ES-I3 (cell line): ENCODE data around the gene GINS1.
"Not testable (repeated sequence)": the region's sequence is repeated elsewhere in the genome, so short reads cannot be mapped to it uniquely, and the experiment has no call there.

Source experiments
- H3K36me3 ChIP-seq: 2 replicates; pipeline ENCODE4 v1.6.1; 2013; ENCODE audit warnings: mild to moderate bottlenecking, low read length, control low read depth, moderate library complexity; ENCODE audit not compliant: insufficient read depth
- H3K4me1 ChIP-seq: 2 replicates; pipeline ENCODE4 v1.6.1; 2013; ENCODE audit warnings: mild to moderate bottlenecking, control low read depth, low read length; ENCODE audit not compliant: insufficient read depth
- H3K9ac ChIP-seq: 2 replicates; pipeline ENCODE4 v1.6.1; 2013; ENCODE audit warnings: low read depth, mild to moderate bottlenecking, low read length, moderate library complexity
- H3K9me3 ChIP-seq: 2 replicates; pipeline ENCODE4 v1.6.1; 2013; ENCODE audit warnings: mild to moderate bottlenecking, low read length, moderate library complexity; ENCODE audit not compliant: control insufficient read depth, insufficient read depth

Gene GINS1

GRCh38 chr20:25399037-25399430 lies 8.4 kb upstream of the GINS1 start:
- H3K36me3 ChIP-seq, result no peaks in the 10 kb centered on the region
- 0 out of 2 replicates have a peak, but pooled peaks cover 13% of the 10 kb centered on the region for H3K4me1 ChIP-seq
- H3K9ac ChIP-seq, result no peak overlapping the region
- H3K9me3 ChIP-seq, result peaks cover 8% of the 10 kb centered on the region; the same call in 1 of the 2 replicates

- H3K9me3 ChIP-seq, H3K9ac ChIP-seq, H3K36me3 ChIP-seq: not testable (repeated sequence)
- 0 out of 2 replicates have a peak, but pooled peaks cover 13% of the 10 kb centered on the region for H3K4me1 ChIP-seq
Measured at GRCh38 chr20:25400291-25400732, 7.2 kb upstream of the GINS1 start.

- peaks cover 8% of the 10 kb centered on the region; the same call in 1 of the 2 replicates for H3K9me3 ChIP-seq
- 0 out of 2 replicates have a peak, but pooled peaks cover 13% of the 10 kb centered on the region for H3K4me1 ChIP-seq
- no peaks in the 10 kb centered on the region for H3K36me3 ChIP-seq
- no peak overlapping the region for H3K9ac ChIP-seq
Measured at GRCh38 chr20:25402583-25402982, 4.9 kb upstream of the GINS1 start.

- H3K9me3 ChIP-seq, result 0 out of 2 replicates have a peak, but pooled peaks cover 3% of the 10 kb centered on the region
- peak overlapping the region; percentile 77 for H3K9ac ChIP-seq
- no peaks in the 10 kb centered on the region for H3K36me3 ChIP-seq
- no peaks in the 10 kb centered on the region for H3K4me1 ChIP-seq
Measured at GRCh38 chr20:25408170-25408547, 686 bp downstream of the GINS1 start.

DNA sequence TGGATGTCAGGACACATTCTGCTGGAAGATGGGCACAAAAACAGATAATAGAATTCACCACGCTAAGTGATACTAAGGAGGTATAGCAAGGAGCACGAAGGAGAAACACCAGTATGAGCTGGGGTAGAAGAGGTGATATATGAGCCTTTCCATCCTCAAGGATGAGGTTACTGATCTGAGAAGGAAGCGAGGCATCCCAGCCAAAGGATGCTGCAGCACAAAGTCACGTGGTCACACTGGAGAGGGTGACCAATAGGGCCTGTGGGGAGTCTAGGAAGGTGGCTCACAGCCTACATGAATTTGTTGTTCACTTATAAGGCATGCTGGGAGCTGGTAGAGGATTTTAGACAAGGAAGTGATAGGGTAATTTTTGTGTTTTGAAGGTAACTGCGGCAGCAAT lies 1.4 kb downstream of the GINS1 start:
- Histone ChIP-seq H3K9ac (peak overlapping the region; percentile 77; the same call in 1 of the 2 replicates), H3K4me1 (no peaks in the 10 kb centered on the region)

GRCh38 chr20:25418776-25419175 lies 11.3 kb downstream of the GINS1 start:
- no peaks in the 10 kb centered on the region for H3K4me1 ChIP-seq
- H3K36me3 ChIP-seq, result peaks cover 45% of the 10 kb centered on the region
- no peaks in the 10 kb centered on the region for H3K9me3 ChIP-seq
- no peak overlapping the region for H3K9ac ChIP-seq

More for the DNA sequence above, 1.4 kb downstream of the GINS1 start:
- no peaks in the 10 kb centered on the region for H3K36me3 ChIP-seq
- no peaks in the 10 kb centered on the region for H3K9me3 ChIP-seq

- H3K4me1 ChIP-seq, result no peaks in the 10 kb centered on the region
- no peak overlapping the region for H3K9ac ChIP-seq
- peaks cover 34% of the 10 kb centered on the region for H3K36me3 ChIP-seq
- H3K9me3 ChIP-seq, result no peaks in the 10 kb centered on the region
Measured at GRCh38 chr20:25421102-25421501, 13.6 kb downstream of the GINS1 start.

DNA sequence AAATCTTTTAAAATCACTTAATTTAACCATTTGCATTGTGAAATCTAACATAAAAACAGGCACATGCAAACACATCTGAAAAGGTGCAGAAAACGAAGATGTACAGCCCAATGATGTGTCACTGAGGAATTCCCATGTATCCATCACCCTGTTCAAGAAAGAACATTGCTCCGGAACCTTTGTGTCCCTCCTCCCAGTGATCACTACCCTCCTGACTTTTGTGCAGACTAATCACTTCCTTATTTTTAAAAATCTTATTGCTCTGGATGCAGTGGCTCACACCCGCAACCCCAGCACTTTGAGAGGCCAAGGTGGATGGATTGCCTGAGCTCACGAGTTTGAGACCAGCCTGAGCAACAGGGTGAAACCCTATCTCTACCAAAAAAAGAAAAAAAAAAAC lies 14.6 kb downstream of the GINS1 start:
- H3K9me3 ChIP-seq, result no peaks in the 10 kb centered on the region
- H3K36me3 ChIP-seq, result peaks cover 33% of the 10 kb centered on the region
- no peaks in the 10 kb centered on the region for H3K4me1 ChIP-seq
- H3K9ac ChIP-seq, result no peak overlapping the region

DNA sequence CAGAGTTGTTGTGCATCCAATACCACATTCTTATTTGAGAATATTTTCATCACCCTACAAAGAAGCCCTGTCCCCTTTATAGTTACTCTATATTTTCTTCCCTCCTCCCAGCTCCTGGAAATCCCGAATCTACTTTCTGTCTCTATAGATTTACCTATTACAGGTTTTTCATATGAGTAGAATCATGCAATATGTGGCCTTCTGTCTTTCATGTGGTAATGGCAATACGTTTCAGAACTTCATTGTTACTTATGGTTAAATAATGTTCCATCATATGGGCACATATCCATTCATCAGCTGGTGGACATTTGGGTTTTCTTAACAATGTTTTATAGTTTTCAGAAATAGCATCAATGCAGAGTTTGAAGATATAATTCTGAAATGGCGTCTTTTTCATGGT lies 17.1 kb downstream of the GINS1 start:
- Histone ChIP-seq H3K36me3 (peaks cover 27% of the 10 kb centered on the region), H3K9ac (no peak overlapping the region)

GRCh38 chr20:25437153-25437581 lies 29.7 kb downstream of the GINS1 start:
- Histone ChIP-seq H3K4me1 (peaks cover 13% of the 10 kb centered on the region), H3K36me3 (peaks cover 11% of the 10 kb centered on the region), H3K9ac (no peak overlapping the region), H3K9me3 (no peaks in the 10 kb centered on the region)

More for the DNA sequence above, 17.1 kb downstream of the GINS1 start:
- no peaks in the 10 kb centered on the region for H3K9me3 ChIP-seq
- H3K4me1 ChIP-seq, result no peaks in the 10 kb centered on the region

DNA sequence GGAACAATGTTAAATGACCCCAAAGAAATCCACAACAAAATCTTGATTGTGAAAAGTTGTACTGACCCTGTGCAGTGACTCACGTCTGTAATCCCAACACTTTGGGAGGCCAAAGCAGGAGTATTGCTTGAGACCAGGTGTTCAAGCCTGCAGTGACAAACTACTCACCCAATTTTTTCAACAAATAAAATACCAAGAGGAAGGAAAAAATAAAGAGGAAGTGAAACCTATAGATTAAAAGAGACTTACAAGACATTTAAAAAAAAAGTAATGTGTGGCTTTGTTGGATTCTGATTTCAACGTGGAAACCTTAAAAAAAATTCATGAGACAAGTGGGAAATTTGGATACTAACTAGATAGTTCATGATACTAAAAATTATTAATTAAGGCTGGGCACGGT lies 31.9 kb downstream of the GINS1 start:
- Histone ChIP-seq H3K4me1 (peaks cover 13% of the 10 kb centered on the region), H3K9me3 (no peaks in the 10 kb centered on the region), H3K36me3 (peaks cover 11% of the 10 kb centered on the region), H3K9ac (no peak overlapping the region)

- no peaks in the 10 kb centered on the region for H3K4me1 ChIP-seq
- no peak overlapping the region for H3K9ac ChIP-seq
- no peaks in the 10 kb centered on the region for H3K9me3 ChIP-seq
- H3K36me3 ChIP-seq, result peaks cover 17% of the 10 kb centered on the region
Measured at GRCh38 chr20:25444556-25444955, 37.1 kb downstream of the GINS1 start.

GRCh38 chr20:25447671-25448070 lies 40.2 kb downstream of the GINS1 start:
- Histone ChIP-seq H3K36me3 (peaks cover 19% of the 10 kb centered on the region), H3K9ac (no peak overlapping the region), H3K9me3 (no peaks in the 10 kb centered on the region), H3K4me1 (no peaks in the 10 kb centered on the region)

DNA sequence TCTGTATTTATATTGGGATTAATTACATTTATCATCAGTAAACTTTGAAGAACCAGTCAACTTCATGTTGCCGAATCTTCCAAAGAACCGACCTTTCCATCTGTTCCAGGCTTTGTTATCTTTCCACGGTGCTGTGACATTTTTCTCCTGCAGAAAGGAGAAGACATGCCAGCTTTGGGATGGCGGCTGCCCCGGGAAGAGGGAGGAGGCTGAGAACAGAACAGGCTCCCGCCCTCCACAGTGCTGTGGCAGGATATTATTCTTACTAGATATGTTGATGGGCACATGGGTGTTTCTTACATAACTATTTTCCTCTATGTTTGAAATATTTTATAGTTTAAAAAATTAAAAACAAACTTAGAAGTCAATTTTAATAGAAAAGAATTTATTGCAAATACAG lies 44.9 kb downstream of the GINS1 start:
- Histone ChIP-seq H3K36me3 (peaks cover 10% of the 10 kb centered on the region; the same call in 1 of the 2 replicates), H3K9ac (no peak overlapping the region), H3K4me1 (no peaks in the 10 kb centered on the region), H3K9me3 (no peaks in the 10 kb centered on the region)

GRCh38 chr20:25453035-25453810 lies 45.8 kb downstream of the GINS1 start:
- Histone ChIP-seq H3K36me3 (peaks cover 10% of the 10 kb centered on the region; the same call in 1 of the 2 replicates), H3K9me3 (no peaks in the 10 kb centered on the region), H3K9ac (no peak overlapping the region), H3K4me1 (no peaks in the 10 kb centered on the region)
